HepG2 (cell line): ENCODE measurements around the gene ZG16. TPM values are rescaled to one million over a fixed set of nuclear protein-coding genes. Genes with fewer than 3 reads are reported as not detected.

Source experiments
- CC2D1A ChIP-seq: sonication (generic); formaldehyde crosslinking; IDR thresholded peaks from 2 replicates; pipeline ENCODE4 v1.8.1; 2023; ENCODE audit warnings: mild to moderate bottlenecking, missing genetic modification reagents
- DMAP1 ChIP-seq: IDR thresholded peaks from 2 replicates; pipeline ENCODE4 v1.6.1; 2016
- ERF ChIP-seq: IDR thresholded peaks from 2 replicates; pipeline ENCODE4 v1.6.1; 2018; ENCODE audit warnings: missing biosample characterization, missing genetic modification reagents
- FOXP4 ChIP-seq: sonication (generic); formaldehyde crosslinking; IDR thresholded peaks from 2 replicates; pipeline ENCODE4 v1.4.0; 2020; ENCODE audit warnings: missing genetic modification reagents
- KDM2A ChIP-seq: sonication (generic); formaldehyde crosslinking; IDR thresholded peaks from 2 replicates; pipeline ENCODE4 v1.4.0; 2020; ENCODE audit warnings: low read depth, missing genetic modification reagents, borderline replicate concordance
- PLRG1 ChIP-seq: fragments of 450-650 bp; conservative IDR thresholded peaks from 2 replicates; pipeline ENCODE4 v1.6.1; 2016
- POLR2G ChIP-seq: fragments of 200-400 bp; formaldehyde crosslinking; IDR thresholded peaks from 2 replicates; pipeline ENCODE4 v1.6.1; 2018; ENCODE audit warnings: mild to moderate bottlenecking, low read depth, low read length, moderate library complexity
- SNAPC2 ChIP-seq: sonication (generic); formaldehyde crosslinking; IDR thresholded peaks from 2 replicates; pipeline ENCODE4 v1.8.1; 2022; ENCODE audit warnings: mild to moderate bottlenecking, missing genetic modification reagents
- STAT6 ChIP-seq: sonication (generic); formaldehyde crosslinking; IDR thresholded peaks from 2 replicates; pipeline ENCODE4 v1.4.0; 2020; ENCODE audit warnings: missing genetic modification reagents, mild to moderate bottlenecking, borderline replicate concordance
- TRAFD1 ChIP-seq: sonication (generic); formaldehyde crosslinking; IDR thresholded peaks from 2 replicates; pipeline ENCODE4 v1.5.1; 2020; ENCODE audit warnings: missing genetic modification reagents, mild to moderate bottlenecking, borderline replicate concordance
- XRCC5 ChIP-seq: fragments of 200-400 bp; formaldehyde crosslinking; optimal IDR thresholded peaks from 2 replicates; pipeline ENCODE3; 2017; ENCODE audit warnings: mild to moderate bottlenecking, low read length
- ZHX2 ChIP-seq, 2 experiments: sonication (generic) in 1 of 2; formaldehyde crosslinking in 1 of 2; IDR thresholded peaks; 2 replicates each; pipeline versions ENCODE4 v1.6.1 to v1.9.0; 2014 to 2022; ENCODE audit warnings: antibody characterized with exemption in 1 of 2, borderline replicate concordance in 1 of 2, inconsistent platforms in 1 of 2, low read depth in 1 of 2, missing genetic modification reagents in 1 of 2
- ZNF292 ChIP-seq: sonication (generic); formaldehyde crosslinking; IDR thresholded peaks from 2 replicates; pipeline ENCODE4 v1.8.1; 2022; ENCODE audit warnings: mild to moderate bottlenecking, low read depth, missing genetic modification reagents, borderline replicate concordance
- ZNF296 ChIP-seq: sonication (generic); formaldehyde crosslinking; conservative IDR thresholded peaks from 2 replicates; pipeline ENCODE4 v1.5.0; 2020; ENCODE audit warnings: mild to moderate bottlenecking, missing genetic modification reagents
- ZNF709 ChIP-seq: sonication (generic); formaldehyde crosslinking; IDR thresholded peaks from 2 replicates; pipeline ENCODE4 v1.5.0; 2020; ENCODE audit warnings: mild to moderate bottlenecking, missing genetic modification reagents
- polyA plus RNA-seq, 8 experiments: library from polyadenylated mRNA; depleted of rRNA in 3 of 8; stranded (reverse) in 7 of 8; unstranded in 1 of 8; fragments of >200 nt; fragmentation: Illumina TruSeq in 4 of 8; extraction: Trizol in 4 of 8; gene quantifications; 2 replicates each; pipeline versions ENCODE4 v1.2.1 to v1.2.3, GENCODE V29; 2011 to 2016; ENCODE audit warnings: low read depth in 4 of 8, missing spikeins in 1 of 8, mixed read lengths in 1 of 8; ENCODE audit not compliant: insufficient read depth in 1 of 8
- total RNA-seq, 5 experiments: library from RNA; depleted of rRNA; stranded (reverse); fragments of >200 nt; fragmentation: Illumina TruSeq; extraction: Trizol; gene quantifications; 2 replicates each; pipeline ENCODE4 v1.2.3, GENCODE V29; 2016; ENCODE audit warnings: low read depth in 1 of 5

ZG16 gene
- total and polyA plus RNA-seq, 2 of the 13 experiments (the other 11 are each of a cell fraction or from before 2014, with no cell fraction given), result 0.04 to 0.07 TPM

GRCh38 chr16:29790183-29790948, 12.3 kb downstream of the ZG16 start, which contains the start of gene KIF22 (continued):
- TF ChIP-seq STAT6 (CRISPR knock-in tag) (peak; percentile 91; the same call in 1 of the 2 replicates), ZNF296 (no peak; the same call in 1 of the 2 replicates), KDM2A (CRISPR knock-in tag) (peak; percentile 93), TRAFD1 (no peak), SNAPC2 (CRISPR knock-in tag) (peak; percentile 74; the same call in 1 of the 2 replicates), ZNF292 (peak; percentile 82), DMAP1 (CRISPR knock-in tag) (peak; percentile 95), CC2D1A (no peak), XRCC5 (peak; percentile 99), FOXP4 (peak; percentile 52; the same call in 1 of the 2 replicates), ZNF709 (CRISPR knock-in tag) (no peak; the same call in none of the 2 replicates), ZHX2 (IDR thresholded peaks at IDR 0.05; ENCODE audit: low read depth) (peak; percentile 83), ZHX2 (CRISPR knock-in tag; IDR thresholded peaks at IDR 0.05; ENCODE audit: borderline replicate concordance) (0 out of 2 replicates have a peak, but pooled peaks have one; percentile 34), POLR2G (peak; percentile 89), PLRG1 (no peak), ERF (CRISPR knock-in tag) (peak; percentile 88)
